OCI-LY3 (cell line): ENCODE measurements around the gene BRSK1.

Experiments used
- CTCF ChIP-seq: fragments of 200-600, 300-600 bp; sonication (generic); IDR thresholded peaks from 2 replicates; pipeline ENCODE4 v1.5.1; 2014; ENCODE audit warnings: antibody characterized with exemption, low read length, low read depth
- EZH2phosphoT487 ChIP-seq: fragments of 200-600 bp; shearing (Covaris generic); IDR thresholded peaks from 2 replicates; pipeline ENCODE4 v1.6.1; 2018; ENCODE audit warnings: antibody characterized with exemption, mixed run types, low read depth

- TF ChIP-seq CTCF (no peak), EZH2phosphoT487 (no peak)
Measured at GRCh38 chr19:55311797-55312196, 28.0 kb downstream of the BRSK1 start.
